PFSK-1 (cell line): ENCODE measurements around the gene NAV2.

ENCODE experiments used
- FOXP2 ChIP-seq: optimal IDR thresholded peaks from 2 replicates; pipeline ENCODE3; 2011; ENCODE audit warnings: borderline replicate concordance, control low read depth, inconsistent platforms; ENCODE audit not compliant: insufficient read depth; ENCODE audit errors: extremely low read length, extremely low read depth
- POLR2AphosphoS5 ChIP-seq: IDR thresholded peaks from 2 replicates; pipeline ENCODE4 v1.6.1; 2012; ENCODE audit warnings: low read depth, mild to moderate bottlenecking, control low read depth, low read length, moderate library complexity
- SIN3A ChIP-seq: IDR thresholded peaks from 2 replicates; pipeline ENCODE4 v1.6.1; 2012; ENCODE audit warnings: mild to moderate bottlenecking, low read length, moderate library complexity, borderline replicate concordance; ENCODE audit not compliant: insufficient read depth
- TAF1 ChIP-seq: IDR thresholded peaks from 2 replicates; pipeline ENCODE4 v1.6.1; 2012; ENCODE audit warnings: low read length, control low read depth, borderline replicate concordance; ENCODE audit not compliant: insufficient read depth
- TF ChIP-seq, protein P1 (sequence below), 2 experiments: IDR thresholded peaks; 2 replicates each; pipeline versions ENCODE4 v1.6.1 to v1.8.0; 2011 to 2012; ENCODE audit warnings: low read depth in 2 of 2, low read length in 2 of 2, control low read depth in 1 of 2, inconsistent platforms in 1 of 2, mild to moderate bottlenecking in 1 of 2, moderate library complexity in 1 of 2; ENCODE audit not compliant: insufficient read depth in 1 of 2

The NAV2 gene

DNA sequence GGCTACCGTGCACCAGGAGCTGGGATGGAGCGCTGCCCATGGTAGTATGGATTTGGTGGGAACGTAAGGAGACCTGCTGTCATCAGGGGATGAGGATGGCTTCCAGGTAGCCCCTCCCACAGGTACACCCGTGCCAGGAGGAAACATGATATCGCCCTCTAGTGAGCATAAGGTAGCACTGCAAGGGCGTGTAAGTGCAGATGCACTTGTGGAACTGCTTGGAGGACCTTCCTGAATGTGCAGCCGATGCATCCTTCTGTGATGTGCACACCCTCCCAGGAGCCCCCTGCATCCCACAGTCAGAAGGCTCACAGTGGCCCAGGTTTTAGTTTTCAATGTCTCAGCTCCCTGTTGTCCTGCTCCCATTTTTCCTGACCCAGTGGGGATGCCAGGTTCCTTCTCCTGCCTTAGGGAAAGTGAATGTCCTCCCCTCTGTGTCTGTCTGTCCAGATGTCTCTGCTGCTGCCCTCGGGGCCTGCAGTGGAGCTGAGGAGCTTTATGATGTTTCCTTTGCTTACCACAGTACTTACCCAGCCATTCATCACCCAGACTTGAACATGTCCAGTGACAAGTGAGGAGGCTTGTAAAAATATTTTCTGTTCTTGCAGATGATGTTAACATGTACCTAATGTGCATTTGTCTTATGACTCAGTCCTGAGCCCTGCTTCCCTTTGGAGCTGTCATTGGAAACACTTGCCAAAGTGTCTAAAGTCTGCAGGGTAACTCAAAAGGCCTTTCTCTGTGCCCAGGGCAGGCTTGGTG is 398.5 kb downstream of the NAV2 start:
- TF ChIP-seq, protein P1, sequence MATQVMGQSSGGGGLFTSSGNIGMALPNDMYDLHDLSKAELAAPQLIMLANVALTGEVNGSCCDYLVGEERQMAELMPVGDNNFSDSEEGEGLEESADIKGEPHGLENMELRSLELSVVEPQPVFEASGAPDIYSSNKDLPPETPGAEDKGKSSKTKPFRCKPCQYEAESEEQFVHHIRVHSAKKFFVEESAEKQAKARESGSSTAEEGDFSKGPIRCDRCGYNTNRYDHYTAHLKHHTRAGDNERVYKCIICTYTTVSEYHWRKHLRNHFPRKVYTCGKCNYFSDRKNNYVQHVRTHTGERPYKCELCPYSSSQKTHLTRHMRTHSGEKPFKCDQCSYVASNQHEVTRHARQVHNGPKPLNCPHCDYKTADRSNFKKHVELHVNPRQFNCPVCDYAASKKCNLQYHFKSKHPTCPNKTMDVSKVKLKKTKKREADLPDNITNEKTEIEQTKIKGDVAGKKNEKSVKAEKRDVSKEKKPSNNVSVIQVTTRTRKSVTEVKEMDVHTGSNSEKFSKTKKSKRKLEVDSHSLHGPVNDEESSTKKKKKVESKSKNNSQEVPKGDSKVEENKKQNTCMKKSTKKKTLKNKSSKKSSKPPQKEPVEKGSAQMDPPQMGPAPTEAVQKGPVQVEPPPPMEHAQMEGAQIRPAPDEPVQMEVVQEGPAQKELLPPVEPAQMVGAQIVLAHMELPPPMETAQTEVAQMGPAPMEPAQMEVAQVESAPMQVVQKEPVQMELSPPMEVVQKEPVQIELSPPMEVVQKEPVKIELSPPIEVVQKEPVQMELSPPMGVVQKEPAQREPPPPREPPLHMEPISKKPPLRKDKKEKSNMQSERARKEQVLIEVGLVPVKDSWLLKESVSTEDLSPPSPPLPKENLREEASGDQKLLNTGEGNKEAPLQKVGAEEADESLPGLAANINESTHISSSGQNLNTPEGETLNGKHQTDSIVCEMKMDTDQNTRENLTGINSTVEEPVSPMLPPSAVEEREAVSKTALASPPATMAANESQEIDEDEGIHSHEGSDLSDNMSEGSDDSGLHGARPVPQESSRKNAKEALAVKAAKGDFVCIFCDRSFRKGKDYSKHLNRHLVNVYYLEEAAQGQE (IDR thresholded peaks at IDR 0.05; ENCODE audit: insufficient read depth in 1 of 2, low read depth in 2 of 2, low read length in 2 of 2) = no peak; a peak in 1 of 4 replicates
- TF ChIP-seq FOXP2 = peak; percentile 19

DNA sequence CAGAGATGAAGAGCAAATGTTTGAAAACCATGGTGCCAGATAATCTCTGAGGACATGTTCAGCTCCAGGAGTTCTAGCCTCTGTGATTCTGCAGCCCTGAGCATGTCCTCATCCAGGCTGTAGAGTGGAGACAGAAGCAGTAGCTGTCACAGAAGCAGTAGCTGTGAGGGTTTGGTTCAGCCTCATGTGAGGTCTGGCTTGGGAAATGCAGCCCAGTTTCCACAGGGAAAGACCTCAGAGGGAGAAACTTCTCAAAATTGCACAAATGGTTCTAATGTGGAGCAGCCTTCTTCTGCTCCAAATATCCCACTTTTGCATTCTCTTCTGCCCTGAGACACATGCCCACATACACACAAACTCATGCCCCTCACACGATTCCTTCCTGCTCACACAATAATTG is 399.2 kb downstream of the NAV2 start:
- TF ChIP-seq POLR2AphosphoS5 (no peak), TAF1 (no peak), SIN3A (no peak), FOXP2 (no peak)
- TF ChIP-seq, protein P1 (IDR thresholded peaks at IDR 0.05; ENCODE audit: insufficient read depth in 1 of 2, low read depth in 2 of 2, low read length in 2 of 2) = no peak

DNA sequence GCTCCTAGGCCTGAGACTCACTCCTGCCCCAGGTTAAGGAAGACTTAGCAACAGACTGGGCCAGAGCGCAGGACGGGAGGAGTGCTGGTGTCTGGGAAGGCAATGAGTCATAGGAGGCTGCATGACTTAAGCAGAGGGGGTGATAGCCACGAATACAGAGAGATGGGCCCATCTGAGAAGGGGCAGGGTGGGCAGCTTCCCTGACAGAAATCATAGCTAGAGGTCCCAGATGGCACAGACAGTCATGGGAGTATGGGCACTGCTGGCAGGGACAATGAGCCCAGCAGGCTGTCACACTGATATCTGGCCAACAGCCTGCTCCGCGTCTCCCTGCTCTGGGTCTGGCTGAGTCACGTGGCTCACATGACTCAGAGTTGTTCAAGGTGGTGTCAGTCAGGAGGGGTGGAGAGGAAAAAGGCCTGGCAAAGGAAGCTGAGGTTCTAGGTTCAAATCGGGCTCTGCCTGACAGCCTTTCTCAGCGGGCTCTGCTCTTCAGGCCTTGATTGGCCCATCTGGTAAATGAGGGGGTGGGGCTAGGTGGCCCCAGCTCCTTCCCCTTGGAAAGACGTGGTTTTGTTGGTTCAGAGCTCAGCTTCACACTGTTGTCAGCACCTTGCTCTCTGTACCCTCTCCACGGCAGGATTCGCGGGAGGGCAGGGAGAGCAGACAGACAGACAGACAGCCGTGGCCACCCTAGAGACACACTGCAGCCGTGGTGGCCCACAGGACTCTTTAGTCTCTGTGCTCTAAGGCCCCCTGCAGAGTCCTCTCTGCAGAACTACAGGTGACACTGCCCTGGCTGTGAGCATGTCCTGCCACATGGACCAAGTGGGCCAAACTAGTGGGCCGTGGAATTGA is 399.9 kb downstream of the NAV2 start:
- TF ChIP-seq SIN3A = no peak
- peak; percentile 43; the same call in 1 of the 2 replicates for TF ChIP-seq POLR2AphosphoS5
- peak; percentile 28; the same call in 1 of the 2 replicates for TF ChIP-seq TAF1

DNA sequence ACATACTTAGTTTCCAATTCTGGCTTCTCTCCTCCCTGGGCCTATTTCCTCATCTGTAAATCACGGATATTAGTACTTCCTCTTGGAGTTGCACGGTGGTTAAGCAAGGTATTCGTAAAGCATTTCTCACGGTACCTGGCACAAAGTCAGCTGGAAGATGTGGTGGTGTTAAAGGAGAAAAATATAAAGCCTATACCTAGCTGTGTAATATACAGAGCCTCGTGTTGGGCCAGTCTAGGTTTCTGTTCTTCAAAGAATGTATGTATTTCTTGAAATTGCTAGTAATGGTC is 400.5 kb downstream of the NAV2 start:
- TF ChIP-seq TAF1 (no peak), FOXP2 (no peak), SIN3A (no peak)
- TF ChIP-seq, protein P1 (IDR thresholded peaks at IDR 0.05; ENCODE audit: insufficient read depth in 1 of 2, low read depth in 2 of 2, low read length in 2 of 2) = no peak

DNA sequence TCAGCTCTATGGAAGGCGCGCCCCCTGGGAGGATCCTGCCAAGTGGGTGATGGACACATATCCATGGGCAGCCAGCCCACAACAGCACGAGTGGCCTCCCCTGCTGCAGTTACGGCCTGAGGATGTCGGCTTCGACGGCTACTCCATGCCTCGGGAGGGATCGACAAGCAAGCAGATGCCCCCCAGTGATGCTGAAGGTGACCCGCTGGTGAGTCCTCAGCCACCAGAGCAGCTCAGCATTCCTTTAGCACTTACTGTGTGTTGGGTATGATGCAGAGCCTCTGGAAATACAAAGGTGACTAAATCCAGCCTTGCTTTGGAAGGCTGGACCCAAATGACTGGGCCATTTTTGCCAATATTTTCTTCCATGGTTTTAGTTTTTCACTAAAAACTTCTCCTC is 402.0 kb downstream of the NAV2 start:
- TF ChIP-seq, protein P1 (IDR thresholded peaks at IDR 0.05; ENCODE audit: insufficient read depth in 1 of 2, low read depth in 2 of 2, low read length in 2 of 2) = no peak
- no peak for TF ChIP-seq TAF1
- no peak for TF ChIP-seq FOXP2
- TF ChIP-seq POLR2AphosphoS5 = no peak
- no peak for TF ChIP-seq SIN3A
